ENCODE measurements around the gene PLA2R1.
"Not testable (repeated sequence)": the region's sequence is repeated elsewhere in the genome, so short reads cannot be mapped to it uniquely, and the experiment has no call there.

PLA2R1 gene

GRCh38 chr2:159982842-159983785, 79.3 kb downstream of the PLA2R1 start:
- no peak for DNase-seq (ENCODE audit: low spot score)

- no peak for DNase-seq (ENCODE audit: low spot score)
Measured at GRCh38 chr2:159982270-159982669, 80.1 kb downstream of the PLA2R1 start.

- DNase-seq (ENCODE audit: low spot score) = no peak
Measured at GRCh38 chr2:159976527-159977160, 85.8 kb downstream of the PLA2R1 start.

GRCh38 chr2:159973325-159973724, 89.1 kb downstream of the PLA2R1 start:
- no peak for DNase-seq (ENCODE audit: low spot score)

GRCh38 chr2:159971365-159972152, 90.9 kb downstream of the PLA2R1 start:
- no peak for DNase-seq (ENCODE audit: low spot score)

GRCh38 chr2:159970548-159970947, 91.9 kb downstream of the PLA2R1 start:
- not testable (repeated sequence) for DNase-seq (ENCODE audit: low spot score)

GRCh38 chr2:159968279-159968900, 94.0 kb downstream of the PLA2R1 start:
- DNase-seq (ENCODE audit: low spot score) = peak; percentile 20

- no peak for DNase-seq (ENCODE audit: low spot score)
Measured at GRCh38 chr2:159963700-159964099, 98.7 kb downstream of the PLA2R1 start.

- DNase-seq (ENCODE audit: low spot score) = not testable (repeated sequence)
Measured at GRCh38 chr2:159962513-159962912, 99.9 kb downstream of the PLA2R1 start.

- no peak for DNase-seq (ENCODE audit: low spot score)
Measured at GRCh38 chr2:159961451-159961850, 101.0 kb downstream of the PLA2R1 start.

- no peak for DNase-seq (ENCODE audit: low spot score)
Measured at GRCh38 chr2:159961037-159961436, 101.4 kb downstream of the PLA2R1 start.

GRCh38 chr2:159960414-159960813, 102.0 kb downstream of the PLA2R1 start:
- DNase-seq (ENCODE audit: low spot score) = no peak

GRCh38 chr2:159959136-159959535, 103.3 kb downstream of the PLA2R1 start:
- no peak for DNase-seq (ENCODE audit: low spot score)

- DNase-seq (ENCODE audit: low spot score) = no peak
Measured at GRCh38 chr2:159953136-159953823, 109.1 kb downstream of the PLA2R1 start.

GRCh38 chr2:159946326-159946999, 116.0 kb downstream of the PLA2R1 start:
- no peak for DNase-seq (ENCODE audit: low spot score)

- DNase-seq (ENCODE audit: low spot score) = no peak
Measured at GRCh38 chr2:159944874-159945273, 117.5 kb downstream of the PLA2R1 start.

GRCh38 chr2:159942146-159942545, 120.3 kb downstream of the PLA2R1 start:
- DNase-seq (ENCODE audit: low spot score) = no peak

GRCh38 chr2:159941729-159942128, 120.7 kb downstream of the PLA2R1 start:
- no peak for DNase-seq (ENCODE audit: low spot score)

GRCh38 chr2:159939946-159940345, 122.5 kb downstream of the PLA2R1 start:
- no peak for DNase-seq (ENCODE audit: low spot score)

GRCh38 chr2:159938395-159938794, 124.0 kb downstream of the PLA2R1 start:
- DNase-seq (ENCODE audit: low spot score) = no peak

- DNase-seq (ENCODE audit: low spot score) = no peak
Measured at GRCh38 chr2:159936471-159936870, 125.9 kb downstream of the PLA2R1 start.

Measured in globus pallidus (tissue), 1 donor.